ENCODE results near the gene CYFIP1. TPM values are rescaled to one million over a fixed set of nuclear protein-coding genes. Genes with fewer than 3 reads are reported as not detected.
A peak's percentile ranks its signal among the peaks of the same experiment; 100 is the strongest.

CYFIP1 gene
- total and polyA plus RNA-seq, 2 of the 8 experiments (the other 6 are each of a cell fraction or from before 2014, with no cell fraction given) = 38.6 to 81.7 TPM

- 0 out of 2 replicates have a peak, but pooled peaks have one; percentile 5 for TF ChIP-seq SRF (IDR thresholded peaks at IDR 0.05; ENCODE audit: low read depth, low read length)
- TF ChIP-seq BCL11A (IDR thresholded peaks at IDR 0.05; ENCODE audit: low read depth in 2 of 2, low read length in 2 of 2) = no peak
- TF ChIP-seq SP1 (IDR thresholded peaks at IDR 0.05; ENCODE audit: low read depth, low read length) = peak; percentile 52; the same call in 1 of the 2 replicates
Measured at GRCh38 chr15:22827125-22827524, 153.0 kb downstream of the CYFIP1 start (continued).

Data from H1 (cell line).